Smooth muscle cell (in vitro differentiated cells): ENCODE results near the gene FGB. TPM values are rescaled to one million over a fixed set of nuclear protein-coding genes. Genes with fewer than 3 reads are reported as not detected.

ENCODE experiments used
- DNase-seq: peaks from one replicate; lab custom pipeline; 2025; ENCODE audit not compliant: unreplicated experiment; lab: John Stamatoyannopoulos, UW
- H2AFZ ChIP-seq: fragments of 200-600 bp; sonication (generic); 2 replicates; pipeline ENCODE4 v1.6.0; 2016; ENCODE audit warnings: antibody characterized with exemption, low read depth, mild to moderate bottlenecking
- H3F3A ChIP-seq: fragments of 200-600 bp; sonication (generic); 2 replicates; pipeline ENCODE4 v1.6.0; 2017; ENCODE audit warnings: antibody characterized with exemption, low read depth
- H3K27ac ChIP-seq: fragments of 200-600 bp; sonication (generic); 2 replicates; pipeline ENCODE4 v1.5.1; 2016; ENCODE audit warnings: low read depth, mild to moderate bottlenecking
- H3K27me3 ChIP-seq: fragments of 200-600 bp; sonication (generic); 2 replicates; pipeline ENCODE4 v1.6.1; 2016; ENCODE audit warnings: low read depth, mild to moderate bottlenecking
- H3K36me3 ChIP-seq: fragments of 200-600 bp; sonication (generic); 2 replicates; pipeline ENCODE4 v1.5.1; 2016; ENCODE audit warnings: low read depth
- H3K4me1 ChIP-seq: fragments of 200-600 bp; sonication (generic); 2 replicates; pipeline ENCODE4 v1.5.1; 2016; ENCODE audit warnings: low read depth
- H3K4me2 ChIP-seq: fragments of 200-600 bp; sonication (generic); 2 replicates; pipeline ENCODE4 v1.6.0; 2016; ENCODE audit warnings: mild to moderate bottlenecking
- H3K4me3 ChIP-seq: fragments of 200-600 bp; sonication (generic); 2 replicates; pipeline ENCODE4 v1.5.1; 2016; ENCODE audit warnings: mild to moderate bottlenecking
- H3K79me2 ChIP-seq: fragments of 200-600 bp; sonication (generic); 2 replicates; pipeline ENCODE4 v1.6.0; 2016; ENCODE audit warnings: low read depth, mild to moderate bottlenecking
- H3K9ac ChIP-seq: fragments of 200-600 bp; sonication (generic); 2 replicates; pipeline ENCODE4 v1.6.0; 2016; ENCODE audit warnings: low read depth
- H3K9me3 ChIP-seq: fragments of 200-600 bp; sonication (generic); replicated peaks from 2 replicates; pipeline ENCODE4 v1.5.1; 2016; ENCODE audit warnings: low read depth
- H4K20me1 ChIP-seq: fragments of 200-600 bp; sonication (generic); 2 replicates; pipeline ENCODE4 v1.6.0; 2016; ENCODE audit warnings: low read depth
- WGBS: methylation state at CpG from one replicate; pipeline ENCODE4 v1.1.7; 2016; ENCODE audit warnings: low lambda C conversion rate; 5-methylcytosine and 5-hydroxymethylcytosine counted together
- polyA plus RNA-seq: library from polyadenylated mRNA; unstranded; fragments of >200 nt; fragmentation: Nextera tagmentation; extraction: Ambion mirVana; gene quantifications from 2 replicates; pipeline ENCODE4 v1.2.1, GENCODE V29; 2016
- total RNA-seq: library from RNA; depleted of rRNA; stranded (reverse); fragments of >200 nt; gene quantifications from 2 replicates; pipeline ENCODE4 v1.2.3, GENCODE V29; 2014
- TF ChIP-seq, protein P1 (sequence below): fragments of 200-600 bp; sonication (generic); IDR thresholded peaks from 2 replicates; pipeline ENCODE4 v1.5.1; 2017; ENCODE audit warnings: borderline replicate concordance, mild to moderate bottlenecking, antibody characterized with exemption; ENCODE audit not compliant: insufficient read depth, poor library complexity, severe bottlenecking

Gene FGB
- total and polyA plus RNA-seq, 2 experiments from 2014 or later = 1.1 TPM; not detected in 1

DNA sequence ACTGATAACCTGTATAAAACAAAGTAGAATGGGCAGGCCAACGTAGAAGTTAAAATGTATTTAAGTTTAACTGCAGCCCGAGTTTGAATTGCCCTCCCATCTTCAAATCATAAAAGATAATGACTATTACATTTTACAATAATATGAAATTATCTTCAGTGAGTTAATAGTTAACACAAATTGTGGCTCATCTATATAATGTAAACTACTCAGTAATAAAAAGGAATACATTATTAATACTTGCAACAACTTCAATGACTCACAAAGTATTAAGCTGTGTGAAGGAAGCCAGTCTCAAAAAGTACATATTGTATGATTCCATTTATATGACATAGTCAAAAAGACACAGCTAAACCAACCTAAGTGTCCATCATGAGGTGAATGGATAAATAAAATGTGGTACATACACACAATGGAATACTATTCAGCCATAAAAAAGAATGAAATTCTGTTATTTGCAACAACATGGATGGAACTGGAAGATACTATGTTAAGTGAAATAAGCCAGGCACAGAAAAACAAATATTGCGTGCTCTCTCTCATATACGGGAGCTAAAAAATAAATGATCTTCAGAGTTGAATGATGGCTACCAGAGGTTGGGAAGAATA lies 20.4 kb upstream of the FGB start:
- no peak for DNase-seq
- no peak overlapping the region for H2AFZ ChIP-seq
- H3K36me3 ChIP-seq = peaks cover 79% of the 10 kb centered on the region
- no peaks in the 10 kb centered on the region for H3K27me3 ChIP-seq
- H3K9me3 ChIP-seq = no peaks in the 10 kb centered on the region
- no peaks in the 10 kb centered on the region for H3F3A ChIP-seq
- peaks cover 3% of the 10 kb centered on the region for H4K20me1 ChIP-seq
- H3K9ac ChIP-seq = no peak overlapping the region
- no peak overlapping the region for H3K27ac ChIP-seq
- no peak overlapping the region for H3K4me3 ChIP-seq
- H3K4me2 ChIP-seq = no peak overlapping the region
- no peaks in the 10 kb centered on the region for H3K4me1 ChIP-seq
- TF ChIP-seq, protein P1, sequence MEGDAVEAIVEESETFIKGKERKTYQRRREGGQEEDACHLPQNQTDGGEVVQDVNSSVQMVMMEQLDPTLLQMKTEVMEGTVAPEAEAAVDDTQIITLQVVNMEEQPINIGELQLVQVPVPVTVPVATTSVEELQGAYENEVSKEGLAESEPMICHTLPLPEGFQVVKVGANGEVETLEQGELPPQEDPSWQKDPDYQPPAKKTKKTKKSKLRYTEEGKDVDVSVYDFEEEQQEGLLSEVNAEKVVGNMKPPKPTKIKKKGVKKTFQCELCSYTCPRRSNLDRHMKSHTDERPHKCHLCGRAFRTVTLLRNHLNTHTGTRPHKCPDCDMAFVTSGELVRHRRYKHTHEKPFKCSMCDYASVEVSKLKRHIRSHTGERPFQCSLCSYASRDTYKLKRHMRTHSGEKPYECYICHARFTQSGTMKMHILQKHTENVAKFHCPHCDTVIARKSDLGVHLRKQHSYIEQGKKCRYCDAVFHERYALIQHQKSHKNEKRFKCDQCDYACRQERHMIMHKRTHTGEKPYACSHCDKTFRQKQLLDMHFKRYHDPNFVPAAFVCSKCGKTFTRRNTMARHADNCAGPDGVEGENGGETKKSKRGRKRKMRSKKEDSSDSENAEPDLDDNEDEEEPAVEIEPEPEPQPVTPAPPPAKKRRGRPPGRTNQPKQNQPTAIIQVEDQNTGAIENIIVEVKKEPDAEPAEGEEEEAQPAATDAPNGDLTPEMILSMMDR = no peak
- WGBS = 98% methylated on average over 4 of the region's 4 CpGs
- H3K79me2 ChIP-seq = no peaks in the 10 kb centered on the region

GRCh38 chr4:154545689-154546088 lies 17.1 kb upstream of the FGB start:
- Histone ChIP-seq H3K36me3 (peaks cover 66% of the 10 kb centered on the region), H2AFZ (no peak overlapping the region), H3K4me3 (no peak overlapping the region), H3F3A (no peaks in the 10 kb centered on the region), H3K27ac (no peak overlapping the region), H3K9ac (no peak overlapping the region), H4K20me1 (peaks cover 14% of the 10 kb centered on the region), H3K27me3 (no peaks in the 10 kb centered on the region), H3K4me2 (no peak overlapping the region), H3K4me1 (peaks cover 9% of the 10 kb centered on the region), H3K9me3 (no peaks in the 10 kb centered on the region), H3K79me2 (peaks cover 28% of the 10 kb centered on the region)
- TF ChIP-seq, protein P1 = no peak
- WGBS = 88% methylated on average over 4 of the region's 4 CpGs
- no peak for DNase-seq

DNA sequence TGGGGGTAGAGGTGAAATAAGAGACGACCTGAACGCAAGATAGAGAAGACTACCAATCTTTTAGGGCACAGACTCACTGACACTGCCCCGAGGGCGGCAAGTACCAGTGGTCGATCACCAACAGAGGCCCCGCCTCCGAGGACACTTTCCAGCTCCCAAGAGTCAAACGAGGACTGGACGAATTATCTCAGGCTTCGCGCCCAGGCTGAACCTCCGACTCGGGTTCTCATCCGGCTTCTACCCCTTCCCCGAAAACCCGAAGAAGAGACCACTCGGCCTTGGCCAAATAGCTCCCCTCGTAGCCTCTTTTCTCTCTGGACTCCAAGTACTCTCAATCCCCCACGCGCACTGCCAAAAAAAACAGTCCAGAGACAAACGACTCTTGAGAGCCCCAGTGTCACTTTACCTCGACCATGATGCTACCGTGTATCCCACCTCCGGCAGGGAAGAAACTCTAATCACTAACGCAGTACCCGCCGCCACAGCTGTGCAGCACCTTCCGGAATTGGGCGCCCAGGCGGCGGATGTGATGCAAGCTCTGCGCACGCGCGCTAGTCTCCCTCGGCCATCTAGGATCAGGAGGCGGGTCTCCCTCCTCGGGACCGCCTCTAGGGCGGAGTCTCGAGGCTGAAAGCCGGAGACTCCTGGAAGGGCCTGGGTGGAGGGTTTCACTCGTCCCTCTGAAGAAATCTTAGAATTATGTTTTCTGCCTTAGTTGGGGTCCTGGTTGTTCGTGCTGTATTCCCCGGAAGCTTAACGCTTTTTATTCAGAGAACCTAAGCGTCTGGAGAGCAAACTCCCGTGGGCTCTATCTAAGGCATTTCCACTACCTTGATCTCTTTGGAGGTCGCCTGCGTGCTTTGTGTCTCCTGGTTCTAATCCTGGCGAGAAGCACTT lies 12.7 kb upstream of the FGB start, which contains the start of gene PLRG1:
TSS of gene PLRG1 (minus strand) at position 507 of the 897 bp plus-strand sequence. CDS start at position 415, 92 bp downstream.
- H3K79me2 ChIP-seq = peaks cover 28% of the 10 kb centered on the region
- H3K9me3 ChIP-seq = no peaks in the 10 kb centered on the region
- H2AFZ ChIP-seq = peak within 1 kb of the TSS; percentile 97
- H3K9ac ChIP-seq = peak within 1 kb of the TSS; percentile 84
- no peaks in the 10 kb centered on the region for H3F3A ChIP-seq
- peaks cover 24% of the 10 kb centered on the region for H3K36me3 ChIP-seq
- H3K4me3 ChIP-seq = peak within 1 kb of the TSS; percentile 85
- H4K20me1 ChIP-seq = peaks cover 11% of the 10 kb centered on the region
- H3K4me1 ChIP-seq = peaks cover 9% of the 10 kb centered on the region
- H3K27me3 ChIP-seq = no peaks in the 10 kb centered on the region
- TF ChIP-seq, protein P1 = no peak
- DNase-seq = peak; percentile 83
- WGBS = 5% methylated on average over 51 of the region's 51 CpGs
- H3K27ac ChIP-seq = peak within 1 kb of the TSS; percentile 48
- H3K4me2 ChIP-seq = peak within 1 kb of the TSS; percentile 95
